Measurements from ENCODE around the gene ANKRD11.

ANKRD11 gene

GRCh38 chr16:89519881-89520280 is 29.5 kb upstream of the ANKRD11 start:
- no peak overlapping the region for H3K9ac ChIP-seq
- H3K27me3 ChIP-seq (ENCODE audit: insufficient read depth, low read depth), result no peaks in the 10 kb centered on the region
- no peak overlapping the region for H2AFZ ChIP-seq (ENCODE audit: low read depth)
- no peaks in the 10 kb centered on the region for H4K20me1 ChIP-seq (ENCODE audit: insufficient read depth)
- peaks cover 22% of the 10 kb centered on the region for H3K4me1 ChIP-seq (ENCODE audit: low read depth, poor library complexity, severe bottlenecking)
- H3K4me3 ChIP-seq (IDR thresholded peaks at IDR 0.05; ENCODE audit: insufficient read depth, low read depth, low read length), result no peak overlapping the region
- peaks cover 17% of the 10 kb centered on the region; the same call in 1 of the 2 replicates for H3K36me3 ChIP-seq (ENCODE audit: insufficient read depth)
- peaks cover 47% of the 10 kb centered on the region; the same call in 1 of the 2 replicates for H3K79me2 ChIP-seq (ENCODE audit: insufficient read depth, low read depth)
- no peak overlapping the region for H3K4me2 ChIP-seq
- H3K27ac ChIP-seq, result no peak overlapping the region
- TF ChIP-seq CTCF (conservative IDR thresholded peaks at IDR 0.05; ENCODE audit: low read depth, low read length), result no peak

GRCh38 chr16:89517128-89517527 is 26.8 kb upstream of the ANKRD11 start:
- no peak for TF ChIP-seq CTCF (conservative IDR thresholded peaks at IDR 0.05; ENCODE audit: low read depth, low read length)
- Histone ChIP-seq H3K27ac (no peak overlapping the region), H3K4me1 (ENCODE audit: low read depth, poor library complexity, severe bottlenecking) (no peaks in the 10 kb centered on the region), H3K9ac (no peak overlapping the region), H3K27me3 (ENCODE audit: insufficient read depth, low read depth) (no peaks in the 10 kb centered on the region), H2AFZ (ENCODE audit: low read depth) (no peak overlapping the region), H3K4me2 (no peak overlapping the region), H3K79me2 (ENCODE audit: insufficient read depth, low read depth) (peaks cover 46% of the 10 kb centered on the region; the same call in 1 of the 2 replicates), H3K4me3 (IDR thresholded peaks at IDR 0.05; ENCODE audit: insufficient read depth, low read depth, low read length) (no peak overlapping the region), H3K36me3 (ENCODE audit: insufficient read depth) (peaks cover 17% of the 10 kb centered on the region; the same call in 1 of the 2 replicates), H4K20me1 (ENCODE audit: insufficient read depth) (no peaks in the 10 kb centered on the region)

GRCh38 chr16:89512453-89512852 is 22.1 kb upstream of the ANKRD11 start:
- peaks cover 16% of the 10 kb centered on the region for H3K4me1 ChIP-seq (ENCODE audit: low read depth, poor library complexity, severe bottlenecking)
- no peak overlapping the region for H3K27ac ChIP-seq
- TF ChIP-seq CTCF (conservative IDR thresholded peaks at IDR 0.05; ENCODE audit: low read depth, low read length), result no peak
- no peak overlapping the region for H3K4me2 ChIP-seq
- no peak overlapping the region for H2AFZ ChIP-seq (ENCODE audit: low read depth)
- peaks cover 8% of the 10 kb centered on the region; the same call in 1 of the 2 replicates for H3K36me3 ChIP-seq (ENCODE audit: insufficient read depth)
- no peaks in the 10 kb centered on the region for H4K20me1 ChIP-seq (ENCODE audit: insufficient read depth)
- H3K4me3 ChIP-seq (IDR thresholded peaks at IDR 0.05; ENCODE audit: insufficient read depth, low read depth, low read length), result no peak overlapping the region
- no peaks in the 10 kb centered on the region for H3K27me3 ChIP-seq (ENCODE audit: insufficient read depth, low read depth)
- no peak overlapping the region for H3K9ac ChIP-seq
- peaks cover 41% of the 10 kb centered on the region for H3K79me2 ChIP-seq (ENCODE audit: insufficient read depth, low read depth)

GRCh38 chr16:89511374-89511773 is 21.0 kb upstream of the ANKRD11 start:
- Histone ChIP-seq H4K20me1 (ENCODE audit: insufficient read depth) (no peaks in the 10 kb centered on the region), H3K4me2 (no peak overlapping the region), H3K9ac (no peak overlapping the region), H3K36me3 (ENCODE audit: insufficient read depth) (peaks cover 5% of the 10 kb centered on the region; the same call in 1 of the 2 replicates), H3K79me2 (ENCODE audit: insufficient read depth, low read depth) (peaks cover 41% of the 10 kb centered on the region), H3K27ac (no peak overlapping the region), H3K4me3 (IDR thresholded peaks at IDR 0.05; ENCODE audit: insufficient read depth, low read depth, low read length) (no peak overlapping the region), H3K4me1 (ENCODE audit: low read depth, poor library complexity, severe bottlenecking) (peaks cover 16% of the 10 kb centered on the region), H2AFZ (ENCODE audit: low read depth) (no peak overlapping the region), H3K27me3 (ENCODE audit: insufficient read depth, low read depth) (no peaks in the 10 kb centered on the region)
- no peak for TF ChIP-seq CTCF (conservative IDR thresholded peaks at IDR 0.05; ENCODE audit: low read depth, low read length)

All from KMS-11 (cell line).